ENCODE measurements around the gene EXT2. TPM values are rescaled to one million over a fixed set of nuclear protein-coding genes. Genes with fewer than 3 reads are reported as not detected.

EXT2 gene
- total RNA-seq, 4 donors from 2014 or later, result 19.0 to 53.2 (median 44.5) TPM

DNA sequence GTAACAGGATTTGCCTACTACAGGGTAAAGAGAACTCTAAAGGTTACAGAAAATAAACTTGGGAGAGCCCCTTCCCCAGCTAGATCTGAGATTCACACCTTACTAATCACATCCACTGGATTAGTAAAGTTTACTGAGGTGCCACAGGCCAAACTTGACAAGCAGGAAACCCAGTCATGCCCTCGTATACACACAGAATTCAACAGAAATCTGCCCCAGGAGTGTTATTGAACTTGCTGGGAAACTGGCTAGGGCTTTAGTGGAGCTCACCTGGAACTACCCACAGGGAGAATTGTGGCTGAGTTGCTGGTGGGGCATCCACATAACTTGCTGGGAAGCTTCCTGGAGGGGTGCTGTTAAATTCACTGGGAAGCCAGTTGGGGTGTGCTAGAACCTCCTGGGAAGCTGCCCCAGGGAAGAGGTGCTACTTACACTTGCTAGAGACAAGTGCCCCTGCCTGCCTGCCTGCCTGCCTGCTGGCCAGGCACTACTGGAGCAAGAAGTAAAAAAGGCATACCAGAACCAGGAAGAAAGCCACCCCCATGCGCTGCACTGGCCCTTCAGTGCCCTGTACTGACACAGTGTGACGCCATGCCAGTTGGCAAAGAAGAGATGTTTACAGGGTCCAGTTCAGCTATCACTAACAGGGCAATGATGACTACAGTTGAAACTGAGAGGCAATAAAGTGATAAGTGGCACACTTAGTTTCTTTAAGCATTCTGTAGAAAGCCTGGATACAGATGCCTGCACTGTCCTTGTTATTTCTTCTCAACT is 108.0 kb downstream of the EXT2 start:
- Histone ChIP-seq H3K4me3 (no peak overlapping the region), H3K27ac (peak overlapping the region in 2 of 4 donors; percentile 39 to 61), H3K4me1 (peaks cover 0 to 23% (median 3%) of the 10 kb centered on the region in 3 donors), H3K9me3 (no peaks in the 10 kb centered on the region), H3K36me3 (peaks cover 0 to 63% (median 0%) of the 10 kb centered on the region in 3 donors), H3K27me3 (no peaks in the 10 kb centered on the region)
- DNase-seq, result no peak
- TF ChIP-seq, protein P1, sequence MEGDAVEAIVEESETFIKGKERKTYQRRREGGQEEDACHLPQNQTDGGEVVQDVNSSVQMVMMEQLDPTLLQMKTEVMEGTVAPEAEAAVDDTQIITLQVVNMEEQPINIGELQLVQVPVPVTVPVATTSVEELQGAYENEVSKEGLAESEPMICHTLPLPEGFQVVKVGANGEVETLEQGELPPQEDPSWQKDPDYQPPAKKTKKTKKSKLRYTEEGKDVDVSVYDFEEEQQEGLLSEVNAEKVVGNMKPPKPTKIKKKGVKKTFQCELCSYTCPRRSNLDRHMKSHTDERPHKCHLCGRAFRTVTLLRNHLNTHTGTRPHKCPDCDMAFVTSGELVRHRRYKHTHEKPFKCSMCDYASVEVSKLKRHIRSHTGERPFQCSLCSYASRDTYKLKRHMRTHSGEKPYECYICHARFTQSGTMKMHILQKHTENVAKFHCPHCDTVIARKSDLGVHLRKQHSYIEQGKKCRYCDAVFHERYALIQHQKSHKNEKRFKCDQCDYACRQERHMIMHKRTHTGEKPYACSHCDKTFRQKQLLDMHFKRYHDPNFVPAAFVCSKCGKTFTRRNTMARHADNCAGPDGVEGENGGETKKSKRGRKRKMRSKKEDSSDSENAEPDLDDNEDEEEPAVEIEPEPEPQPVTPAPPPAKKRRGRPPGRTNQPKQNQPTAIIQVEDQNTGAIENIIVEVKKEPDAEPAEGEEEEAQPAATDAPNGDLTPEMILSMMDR (IDR thresholded peaks at IDR 0.05), result no peak
- TF ChIP-seq POLR2A (IDR thresholded peaks at IDR 0.05), result no peak
- 80 to 82% methylated on average over 2 to 3 of the region's 3 CpGs for WGBS, 2 donors
- intact Hi-C loops (cut with DNase I), result no loop called here

DNA sequence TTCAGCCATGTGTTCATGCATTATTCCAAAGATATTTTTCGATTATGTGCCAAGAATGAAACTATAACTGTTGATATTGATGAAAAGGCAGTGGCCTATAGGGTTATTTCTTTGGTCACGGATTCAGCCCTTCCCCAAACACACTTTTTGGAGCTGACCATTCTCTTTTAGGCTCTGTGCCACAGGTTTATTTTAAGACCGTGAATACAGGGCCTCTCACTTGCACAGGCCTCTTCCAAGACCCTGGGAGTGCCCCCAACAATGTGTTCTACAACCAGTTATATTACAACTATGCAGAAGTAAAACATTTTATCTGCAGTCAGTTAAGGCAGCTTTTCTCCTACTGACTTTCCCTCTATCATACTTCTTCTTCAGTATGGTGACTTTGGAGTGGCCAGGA is 109.9 kb downstream of the EXT2 start:
- Histone ChIP-seq H3K4me3 (no peak overlapping the region), H3K27ac (no peak overlapping the region), H3K9me3 (no peaks in the 10 kb centered on the region), H3K4me1 (peaks cover 0 to 23% (median 3%) of the 10 kb centered on the region in 3 donors), H3K27me3 (no peaks in the 10 kb centered on the region), H3K36me3 (peaks cover 0 to 63% (median 0%) of the 10 kb centered on the region in 3 donors)
- 68 to 82% methylated on average over 3 of the region's 3 CpGs for WGBS, 2 donors
- no peak for DNase-seq
- intact Hi-C loops (cut with DNase I), result no loop called here
- TF ChIP-seq, protein P1 (IDR thresholded peaks at IDR 0.05), result no peak
- no peak for TF ChIP-seq POLR2A (IDR thresholded peaks at IDR 0.05)

DNA sequence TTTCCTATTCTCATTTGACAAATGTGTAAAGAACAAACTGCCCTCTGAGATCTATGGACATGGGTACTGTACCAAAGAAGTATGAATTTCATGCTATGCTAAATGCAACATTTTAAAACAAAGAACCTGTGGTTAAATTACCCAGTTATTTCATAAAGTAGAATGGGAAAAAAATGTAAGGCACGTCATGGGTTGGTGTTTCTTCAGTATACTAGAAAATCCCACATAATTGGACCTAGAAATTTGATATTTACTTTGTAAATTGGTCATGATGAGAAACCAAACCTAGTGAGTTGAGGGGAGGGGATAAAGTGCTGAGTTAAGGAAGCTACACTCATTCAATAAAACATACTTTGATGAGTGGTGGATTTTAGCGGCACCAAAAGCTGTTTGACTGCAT is 110.4 kb downstream of the EXT2 start:
- TF ChIP-seq, protein P1 (IDR thresholded peaks at IDR 0.05), result no peak
- no peak for TF ChIP-seq POLR2A (IDR thresholded peaks at IDR 0.05)
- intact Hi-C loops (cut with DNase I), result no loop called here
- Histone ChIP-seq H3K36me3 (peaks cover 0 to 63% (median 0%) of the 10 kb centered on the region in 3 donors), H3K4me3 (no peak overlapping the region), H3K27ac (no peak overlapping the region), H3K9me3 (no peaks in the 10 kb centered on the region), H3K4me1 (peaks cover 0 to 23% (median 3%) of the 10 kb centered on the region in 3 donors), H3K27me3 (no peaks in the 10 kb centered on the region)
- 93 to 100% methylated on average over 2 of the region's 2 CpGs for WGBS, 2 donors
- DNase-seq, result no peak

DNA sequence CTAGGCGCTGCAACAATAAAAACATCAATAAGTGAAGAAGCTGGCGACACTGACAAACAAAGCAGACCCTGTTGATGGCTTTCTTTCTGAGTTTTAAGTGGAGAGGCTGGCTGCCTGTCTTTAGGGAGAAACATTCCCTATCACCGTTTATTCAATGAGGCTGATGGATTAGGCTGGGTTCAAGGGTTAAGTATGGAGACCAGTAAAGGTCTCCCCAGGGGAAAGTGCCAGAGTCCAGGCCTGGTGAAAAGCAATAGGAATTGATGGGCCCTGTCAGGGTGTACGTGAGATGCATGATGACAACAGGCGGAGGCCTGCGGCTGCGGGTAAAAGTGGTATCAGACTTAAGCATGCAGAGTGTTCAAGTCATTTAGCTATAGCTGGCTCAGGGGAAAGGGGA is 111.8 kb downstream of the EXT2 start:
- intact Hi-C loops (cut with DNase I), result no loop called here
- WGBS, 2 donors, result 82 to 92% methylated on average over 7 of the region's 7 CpGs
- Histone ChIP-seq H3K27ac (no peak overlapping the region), H3K36me3 (peaks cover 0 to 61% (median 0%) of the 10 kb centered on the region in 3 donors), H3K27me3 (no peaks in the 10 kb centered on the region), H3K4me3 (no peak overlapping the region), H3K9me3 (no peaks in the 10 kb centered on the region), H3K4me1 (peaks cover 0 to 23% (median 3%) of the 10 kb centered on the region in 3 donors)
- TF ChIP-seq, protein P1 (IDR thresholded peaks at IDR 0.05), result no peak
- no peak for TF ChIP-seq POLR2A (IDR thresholded peaks at IDR 0.05)
- DNase-seq, result no peak

DNA sequence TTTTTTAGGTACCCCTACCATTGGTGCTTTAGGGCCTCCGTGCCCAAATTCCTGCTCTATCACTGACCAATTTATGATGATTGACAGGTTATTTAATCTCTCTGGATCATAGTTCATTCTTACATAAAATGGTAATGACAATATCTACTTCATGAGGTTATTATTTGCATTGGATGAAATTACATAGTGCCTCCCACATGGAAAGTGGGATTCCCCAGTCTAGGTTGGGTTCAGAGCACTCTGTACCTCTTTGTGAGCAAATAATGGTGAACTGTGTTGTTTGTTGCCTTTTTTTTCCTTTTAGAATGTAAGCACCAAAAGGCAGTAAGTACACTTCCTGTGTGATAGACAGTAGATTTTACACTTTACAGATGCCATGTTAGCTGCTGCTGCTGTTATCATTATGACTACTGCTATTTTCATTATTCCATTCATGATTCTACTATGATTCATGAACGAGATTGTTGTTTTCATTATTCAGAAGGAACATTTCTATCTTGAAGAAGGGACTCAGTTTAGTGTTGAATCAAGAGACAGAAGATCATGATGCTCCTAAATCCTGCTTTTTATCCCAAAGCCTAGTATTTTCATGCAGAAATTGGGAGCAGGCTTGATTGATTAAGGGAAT is 113.6 kb downstream of the EXT2 start:
- intact Hi-C loops (cut with DNase I), result no loop called here
- WGBS, 2 donors, result 79 to 85% methylated on average over 2 of the region's 2 CpGs
- Histone ChIP-seq H3K9me3 (no peaks in the 10 kb centered on the region), H3K27me3 (no peaks in the 10 kb centered on the region), H3K27ac (no peak overlapping the region), H3K36me3 (peaks cover 0 to 56% (median 0%) of the 10 kb centered on the region in 3 donors), H3K4me3 (no peak overlapping the region), H3K4me1 (peaks cover 0 to 7% (median 0%) of the 10 kb centered on the region in 3 donors)
- TF ChIP-seq, protein P1 (IDR thresholded peaks at IDR 0.05), result no peak
- TF ChIP-seq POLR2A (IDR thresholded peaks at IDR 0.05), result no peak
- no peak for DNase-seq
